Endothelial cell of umbilical vein (primary cell): Measurements from ENCODE around the gene LMNA.

ENCODE experiments used
- CTCF ChIP-seq, 2 donors: IDR thresholded peaks; 1 replicate in 1 of 2; 2 replicates in 1 of 2; pipeline ENCODE4 v1.5.1; 2011; ENCODE audit warnings: low read length in 2 of 2, mild to moderate bottlenecking in 2 of 2, moderate library complexity in 2 of 2, control low read depth in 1 of 2, inconsistent platforms in 1 of 2, low read depth in 1 of 2; ENCODE audit not compliant: insufficient read depth in 1 of 2; ENCODE audit errors: extremely low read depth in 1 of 2
- EZH2 ChIP-seq: IDR thresholded peaks from 2 replicates; pipeline ENCODE4 v1.6.1; 2012; ENCODE audit warnings: borderline replicate concordance, low read depth, mild to moderate bottlenecking, moderate library complexity, low read length, inconsistent platforms; ENCODE audit not compliant: severe bottlenecking
- GATA2 ChIP-seq: IDR thresholded peaks from 2 replicates; pipeline ENCODE4 v1.7.0; 2011; ENCODE audit warnings: low read depth, mild to moderate bottlenecking, moderate library complexity, mixed read lengths, low read length; ENCODE audit not compliant: insufficient read length, insufficient read depth
- MYC ChIP-seq: IDR thresholded peaks from one replicate; pipeline ENCODE4 v1.6.1; 2011; ENCODE audit warnings: mild to moderate bottlenecking, low read depth, low read length
- POLR2A ChIP-seq: IDR thresholded peaks from 2 replicates; pipeline ENCODE4 v1.6.1; 2012; ENCODE audit warnings: low read depth, mild to moderate bottlenecking, control low read depth, low read length
- POLR2AphosphoS5 ChIP-seq: IDR thresholded peaks from 2 replicates; pipeline ENCODE4 v1.6.1; 2012; ENCODE audit warnings: low read depth, mild to moderate bottlenecking, control low read depth, low read length, moderate library complexity; ENCODE audit not compliant: insufficient read depth

GRCh38 chr1:156079762-156080161, 34.7 kb upstream of the LMNA start:
- TF ChIP-seq POLR2AphosphoS5: no peak
- TF ChIP-seq MYC: no peak
- no peak for TF ChIP-seq POLR2A
- TF ChIP-seq CTCF (IDR thresholded peaks at IDR 0.05; ENCODE audit: extremely low read depth in 1 of 2, insufficient read depth in 1 of 2, low read depth in 1 of 2, low read length in 2 of 2): no peak
- TF ChIP-seq EZH2: no peak
- no peak for TF ChIP-seq GATA2
